ENCODE measurements around the gene MYADML2.

MYADML2 gene

GRCh38 chr17:81947189-81947588, at the start of gene MYADML2:
Gene MYADML2, minus strand, starts transcription at chr17:81947233. Its CDS starts 5,492 bp downstream, at chr17:81941741.
- Histone ChIP-seq H3K9me3 (ENCODE audit: low read length) (no peaks in the 10 kb centered on the region), H3K27ac (ENCODE audit: low read depth, low read length) (no peak within 1 kb of the TSS), H3K9ac (ENCODE audit: low read length) (no peak within 1 kb of the TSS), H3K27me3 (ENCODE audit: control insufficient read depth in 1 of 2, insufficient read depth in 2 of 2, low read length in 2 of 2) (peaks cover 0 to 3% of the 10 kb centered on the region in 2 donors), H3K4me3 (ENCODE audit: low read depth in 1 of 2, low read length in 2 of 2) (no peak within 1 kb of the TSS), H3K4me1 (ENCODE audit: insufficient read depth, low read length) (no peaks in the 10 kb centered on the region), H3K36me3 (ENCODE audit: insufficient read depth, low read length) (no peaks in the 10 kb centered on the region)

- Histone ChIP-seq H3K27ac (ENCODE audit: low read depth, low read length) (no peak overlapping the region), H3K4me3 (ENCODE audit: low read depth in 1 of 2, low read length in 2 of 2) (no peak overlapping the region), H3K9ac (ENCODE audit: low read length) (no peak overlapping the region), H3K36me3 (ENCODE audit: insufficient read depth, low read length) (no peaks in the 10 kb centered on the region), H3K9me3 (ENCODE audit: low read length) (no peaks in the 10 kb centered on the region), H3K4me1 (ENCODE audit: insufficient read depth, low read length) (peaks cover 13% of the 10 kb centered on the region), H3K27me3 (ENCODE audit: control insufficient read depth in 1 of 2, insufficient read depth in 2 of 2, low read length in 2 of 2) (no peaks in the 10 kb centered on the region)
Measured at GRCh38 chr17:81996232-81996756, 49.3 kb upstream of the MYADML2 start.

- no peak overlapping the region for H3K4me3 ChIP-seq (ENCODE audit: low read depth in 1 of 2, low read length in 2 of 2)
- H3K27me3 ChIP-seq (ENCODE audit: control insufficient read depth in 1 of 2, insufficient read depth in 2 of 2, low read length in 2 of 2): no peaks in the 10 kb centered on the region
- H3K4me1 ChIP-seq (ENCODE audit: insufficient read depth, low read length): peaks cover 17% of the 10 kb centered on the region
- H3K27ac ChIP-seq (ENCODE audit: low read depth, low read length): no peak overlapping the region
- H3K9ac ChIP-seq (ENCODE audit: low read length): no peak overlapping the region
- no peaks in the 10 kb centered on the region for H3K9me3 ChIP-seq (ENCODE audit: low read length)
- H3K36me3 ChIP-seq (ENCODE audit: insufficient read depth, low read length): no peaks in the 10 kb centered on the region
Measured at GRCh38 chr17:81995463-81996231, 48.6 kb upstream of the MYADML2 start.

GRCh38 chr17:81994593-81995462, 47.8 kb upstream of the MYADML2 start:
- Histone ChIP-seq H3K36me3 (ENCODE audit: insufficient read depth, low read length) (no peaks in the 10 kb centered on the region), H3K27me3 (ENCODE audit: control insufficient read depth in 1 of 2, insufficient read depth in 2 of 2, low read length in 2 of 2) (no peaks in the 10 kb centered on the region), H3K4me3 (ENCODE audit: low read depth in 1 of 2, low read length in 2 of 2) (no peak overlapping the region), H3K27ac (ENCODE audit: low read depth, low read length) (no peak overlapping the region), H3K9me3 (ENCODE audit: low read length) (no peaks in the 10 kb centered on the region), H3K9ac (ENCODE audit: low read length) (no peak overlapping the region), H3K4me1 (ENCODE audit: insufficient read depth, low read length) (peaks cover 17% of the 10 kb centered on the region)

- Histone ChIP-seq H3K9me3 (ENCODE audit: low read length) (no peaks in the 10 kb centered on the region), H3K9ac (ENCODE audit: low read length) (no peak overlapping the region), H3K27ac (ENCODE audit: low read depth, low read length) (no peak overlapping the region), H3K36me3 (ENCODE audit: insufficient read depth, low read length) (no peaks in the 10 kb centered on the region), H3K4me3 (ENCODE audit: low read depth in 1 of 2, low read length in 2 of 2) (no peak overlapping the region), H3K4me1 (ENCODE audit: insufficient read depth, low read length) (peaks cover 17% of the 10 kb centered on the region), H3K27me3 (ENCODE audit: control insufficient read depth in 1 of 2, insufficient read depth in 2 of 2, low read length in 2 of 2) (no peaks in the 10 kb centered on the region)
Measured at GRCh38 chr17:81993729-81994592, 46.9 kb upstream of the MYADML2 start.

- Histone ChIP-seq H3K27me3 (ENCODE audit: control insufficient read depth in 1 of 2, insufficient read depth in 2 of 2, low read length in 2 of 2) (no peaks in the 10 kb centered on the region), H3K9me3 (ENCODE audit: low read length) (no peaks in the 10 kb centered on the region), H3K27ac (ENCODE audit: low read depth, low read length) (peak overlapping the region; percentile 64), H3K9ac (ENCODE audit: low read length) (peak overlapping the region; percentile 21), H3K4me3 (ENCODE audit: low read depth in 1 of 2, low read length in 2 of 2) (peak overlapping the region; percentile 31 to 53), H3K4me1 (ENCODE audit: insufficient read depth, low read length) (peaks cover 17% of the 10 kb centered on the region), H3K36me3 (ENCODE audit: insufficient read depth, low read length) (no peaks in the 10 kb centered on the region)
Measured at GRCh38 chr17:81992306-81993102, 45.5 kb upstream of the MYADML2 start.

GRCh38 chr17:81991684-81992305, 44.8 kb upstream of the MYADML2 start:
- H3K9ac ChIP-seq (ENCODE audit: low read length): peak overlapping the region; percentile 21
- peak overlapping the region; percentile 64 for H3K27ac ChIP-seq (ENCODE audit: low read depth, low read length)
- no peaks in the 10 kb centered on the region for H3K27me3 ChIP-seq (ENCODE audit: control insufficient read depth in 1 of 2, insufficient read depth in 2 of 2, low read length in 2 of 2)
- H3K4me1 ChIP-seq (ENCODE audit: insufficient read depth, low read length): peaks cover 17% of the 10 kb centered on the region
- H3K36me3 ChIP-seq (ENCODE audit: insufficient read depth, low read length): no peaks in the 10 kb centered on the region
- H3K9me3 ChIP-seq (ENCODE audit: low read length): no peaks in the 10 kb centered on the region
- peak overlapping the region; percentile 31 to 53 for H3K4me3 ChIP-seq (ENCODE audit: low read depth in 1 of 2, low read length in 2 of 2)

GRCh38 chr17:81990836-81991683, 44.0 kb upstream of the MYADML2 start:
- Histone ChIP-seq H3K4me1 (ENCODE audit: insufficient read depth, low read length) (peaks cover 17% of the 10 kb centered on the region), H3K27me3 (ENCODE audit: control insufficient read depth in 1 of 2, insufficient read depth in 2 of 2, low read length in 2 of 2) (no peaks in the 10 kb centered on the region), H3K9ac (ENCODE audit: low read length) (no peak overlapping the region), H3K9me3 (ENCODE audit: low read length) (no peaks in the 10 kb centered on the region), H3K4me3 (ENCODE audit: low read depth in 1 of 2, low read length in 2 of 2) (peak overlapping the region in 1 of 2 donors; percentile 53), H3K27ac (ENCODE audit: low read depth, low read length) (peak overlapping the region; percentile 64), H3K36me3 (ENCODE audit: insufficient read depth, low read length) (peaks cover under 1% of the 10 kb centered on the region)

- Histone ChIP-seq H3K9ac (ENCODE audit: low read length) (no peak overlapping the region), H3K4me1 (ENCODE audit: insufficient read depth, low read length) (peaks cover 10% of the 10 kb centered on the region), H3K27ac (ENCODE audit: low read depth, low read length) (no peak overlapping the region), H3K27me3 (ENCODE audit: control insufficient read depth in 1 of 2, insufficient read depth in 2 of 2, low read length in 2 of 2) (no peaks in the 10 kb centered on the region), H3K9me3 (ENCODE audit: low read length) (no peaks in the 10 kb centered on the region), H3K4me3 (ENCODE audit: low read depth in 1 of 2, low read length in 2 of 2) (no peak overlapping the region), H3K36me3 (ENCODE audit: insufficient read depth, low read length) (peaks cover 14% of the 10 kb centered on the region)
Measured at GRCh38 chr17:81987161-81987770, 40.2 kb upstream of the MYADML2 start.
